DND-41 (cell line): ENCODE results near the gene MTPN.

Experiments
- ATAC-seq: fragments of 200-7000 bp; cut with Tn5 transposase; 3 replicates; pipeline ENCODE4 v1.9.1; 2021; ENCODE audit warnings: low read depth; ENCODE audit not compliant: insufficient read depth
- DNase-seq: peaks from one replicate; pipeline ENCODE4 v3.0.0-alpha.2; 2020
- H2AFZ ChIP-seq: 2 replicates; pipeline ENCODE4 v1.6.0; 2012; ENCODE audit warnings: low read depth, low read length
- H3K27ac ChIP-seq: 2 replicates; pipeline ENCODE4 v1.5.1; 2012; ENCODE audit warnings: low read length, inconsistent platforms
- H3K27me3 ChIP-seq: fragments of 200-600 bp; sonication (generic); 2 replicates; pipeline ENCODE4 v1.6.0; 2012; ENCODE audit warnings: low read length, mild to moderate bottlenecking, inconsistent platforms; ENCODE audit not compliant: insufficient read depth, poor library complexity
- H3K36me3 ChIP-seq: 2 replicates; pipeline ENCODE4 v1.5.1; 2012; ENCODE audit warnings: low read length, inconsistent platforms; ENCODE audit not compliant: insufficient read depth
- H3K4me1 ChIP-seq: 2 replicates; pipeline ENCODE4 v1.5.1; 2012; ENCODE audit warnings: mild to moderate bottlenecking, low read length; ENCODE audit not compliant: insufficient read depth
- H3K4me2 ChIP-seq: 2 replicates; pipeline ENCODE4 v1.6.0; 2012; ENCODE audit warnings: mild to moderate bottlenecking, moderate library complexity, low read length, inconsistent platforms; ENCODE audit not compliant: insufficient read depth
- H3K4me3 ChIP-seq, 2 experiments: fragments of 200-600 bp in 1 of 2; shearing (Covaris generic) in 1 of 2; 2 replicates each; pipeline ENCODE4 v1.5.1; 2012 to 2016; ENCODE audit warnings: inconsistent platforms in 2 of 2, low read length in 2 of 2, mild to moderate bottlenecking in 2 of 2, low read depth in 1 of 2, moderate library complexity in 1 of 2
- H3K79me2 ChIP-seq: 2 replicates; pipeline ENCODE4 v1.6.0; 2012; ENCODE audit warnings: low read length, inconsistent platforms; ENCODE audit not compliant: insufficient read depth
- H3K9ac ChIP-seq: 2 replicates; pipeline ENCODE4 v1.6.0; 2012; ENCODE audit warnings: low read depth, mild to moderate bottlenecking, inconsistent platforms, low read length, moderate library complexity
- H3K9me3 ChIP-seq: 2 replicates; pipeline ENCODE4 v1.5.1; 2012; ENCODE audit warnings: low read length, moderate library complexity, mild to moderate bottlenecking, inconsistent platforms; ENCODE audit not compliant: insufficient read depth, severe bottlenecking
- H4K20me1 ChIP-seq: 2 replicates; pipeline ENCODE4 v1.6.0; 2012; ENCODE audit warnings: low read length; ENCODE audit not compliant: insufficient read depth
- EZH2 ChIP-seq: IDR thresholded peaks from 3 replicates; pipeline ENCODE4 v1.6.1; 2012; ENCODE audit warnings: borderline replicate concordance, low read depth, mild to moderate bottlenecking, moderate library complexity, low read length, inconsistent platforms; ENCODE audit not compliant: severe bottlenecking
- TF ChIP-seq, protein P1 (sequence below): IDR thresholded peaks from 2 replicates; pipeline ENCODE4 v1.5.1; 2012; ENCODE audit warnings: borderline replicate concordance, low read length, moderate library complexity, mild to moderate bottlenecking; ENCODE audit not compliant: poor library complexity, severe bottlenecking; ENCODE audit errors: extremely low read depth

The MTPN gene

DNA sequence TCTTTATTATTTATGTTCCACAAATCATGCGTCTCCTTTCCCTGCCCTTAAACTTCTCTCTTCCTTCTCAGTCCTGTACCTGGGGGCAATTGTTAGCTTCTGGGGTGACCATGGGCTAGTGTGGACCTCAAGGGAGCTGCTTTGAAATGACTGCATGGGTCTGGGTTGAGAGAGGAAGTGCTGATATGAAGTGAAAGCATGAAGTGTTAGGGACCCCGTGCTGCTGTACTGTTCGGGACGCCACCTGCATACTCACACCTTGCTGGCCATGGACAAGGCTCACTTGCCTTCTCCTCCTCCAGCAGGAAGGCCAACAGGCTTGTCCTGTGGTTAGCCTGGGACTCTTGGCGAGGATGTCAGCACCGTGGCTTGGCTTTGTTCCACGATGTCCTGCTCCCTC lies 56.7 kb downstream of the MTPN start:
- H3K9me3 ChIP-seq: no peaks in the 10 kb centered on the region
- no peaks in the 10 kb centered on the region for H3K4me1 ChIP-seq
- 0 out of 2 replicates have a peak, but pooled peaks cover 3% of the 10 kb centered on the region for H4K20me1 ChIP-seq
- no peak for TF ChIP-seq EZH2
- TF ChIP-seq, protein P1, sequence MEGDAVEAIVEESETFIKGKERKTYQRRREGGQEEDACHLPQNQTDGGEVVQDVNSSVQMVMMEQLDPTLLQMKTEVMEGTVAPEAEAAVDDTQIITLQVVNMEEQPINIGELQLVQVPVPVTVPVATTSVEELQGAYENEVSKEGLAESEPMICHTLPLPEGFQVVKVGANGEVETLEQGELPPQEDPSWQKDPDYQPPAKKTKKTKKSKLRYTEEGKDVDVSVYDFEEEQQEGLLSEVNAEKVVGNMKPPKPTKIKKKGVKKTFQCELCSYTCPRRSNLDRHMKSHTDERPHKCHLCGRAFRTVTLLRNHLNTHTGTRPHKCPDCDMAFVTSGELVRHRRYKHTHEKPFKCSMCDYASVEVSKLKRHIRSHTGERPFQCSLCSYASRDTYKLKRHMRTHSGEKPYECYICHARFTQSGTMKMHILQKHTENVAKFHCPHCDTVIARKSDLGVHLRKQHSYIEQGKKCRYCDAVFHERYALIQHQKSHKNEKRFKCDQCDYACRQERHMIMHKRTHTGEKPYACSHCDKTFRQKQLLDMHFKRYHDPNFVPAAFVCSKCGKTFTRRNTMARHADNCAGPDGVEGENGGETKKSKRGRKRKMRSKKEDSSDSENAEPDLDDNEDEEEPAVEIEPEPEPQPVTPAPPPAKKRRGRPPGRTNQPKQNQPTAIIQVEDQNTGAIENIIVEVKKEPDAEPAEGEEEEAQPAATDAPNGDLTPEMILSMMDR: no peak
- no peak overlapping the region for H3K27ac ChIP-seq
- peaks cover 4% of the 10 kb centered on the region; the same call in 1 of the 2 replicates for H3K36me3 ChIP-seq
- no peak overlapping the region for H3K4me3 ChIP-seq
- no peak overlapping the region for H3K9ac ChIP-seq
- no peaks in the 10 kb centered on the region for H3K79me2 ChIP-seq
- no peaks in the 10 kb centered on the region for H3K27me3 ChIP-seq
- H3K4me2 ChIP-seq: no peak overlapping the region
- ATAC-seq (no peak), DNase-seq (no peak)
- no peak overlapping the region for H2AFZ ChIP-seq

DNA sequence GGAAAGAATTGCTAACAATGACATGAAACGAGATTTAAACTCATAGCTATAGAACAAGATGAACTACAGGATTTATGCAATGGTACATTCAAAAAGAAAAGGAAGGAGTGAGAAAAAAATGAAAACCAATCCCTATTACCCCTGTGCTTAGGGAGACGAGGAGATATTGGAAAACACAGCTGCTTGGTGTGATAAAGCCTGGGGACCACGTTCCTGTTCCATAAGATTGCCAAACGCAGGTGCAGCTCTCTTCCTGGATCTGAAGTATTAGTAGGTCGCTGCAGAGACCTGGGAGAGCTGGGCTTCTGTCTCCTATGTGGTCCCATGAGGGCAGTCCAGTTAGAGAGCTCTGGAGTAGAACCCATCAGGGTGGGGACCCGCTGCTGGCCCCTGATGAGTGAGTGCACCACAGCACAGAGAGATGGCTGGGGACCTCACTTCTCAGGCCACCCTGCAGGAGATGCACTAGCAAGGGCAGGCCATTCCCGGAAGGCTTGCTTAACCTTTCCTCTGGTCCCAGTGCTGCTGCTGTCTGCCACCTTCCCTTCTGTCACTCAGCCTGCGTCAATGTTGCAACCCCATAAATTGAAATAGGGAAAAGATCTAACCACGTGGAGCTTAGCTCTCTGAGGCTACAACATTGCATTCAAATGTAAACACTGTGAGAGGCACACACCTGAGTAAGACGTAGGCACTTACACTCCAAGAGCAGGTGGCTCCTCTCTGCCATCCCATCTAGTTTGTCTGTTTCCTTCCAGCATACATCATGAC lies 57.9 kb downstream of the MTPN start:
- TF ChIP-seq, protein P1: no peak
- no peak for TF ChIP-seq EZH2
- 0 out of 2 replicates have a peak, but pooled peaks cover 3% of the 10 kb centered on the region for H4K20me1 ChIP-seq
- H3K4me3 ChIP-seq: no peak overlapping the region
- no peak overlapping the region for H2AFZ ChIP-seq
- no peak overlapping the region for H3K4me2 ChIP-seq
- H3K79me2 ChIP-seq: no peaks in the 10 kb centered on the region
- H3K36me3 ChIP-seq: peaks cover 4% of the 10 kb centered on the region; the same call in 1 of the 2 replicates
- ATAC-seq (no peak), DNase-seq (no peak)
- H3K9ac ChIP-seq: no peak overlapping the region
- H3K4me1 ChIP-seq: no peaks in the 10 kb centered on the region
- H3K27ac ChIP-seq: no peak overlapping the region
- no peaks in the 10 kb centered on the region for H3K27me3 ChIP-seq
- H3K9me3 ChIP-seq: no peaks in the 10 kb centered on the region

DNA sequence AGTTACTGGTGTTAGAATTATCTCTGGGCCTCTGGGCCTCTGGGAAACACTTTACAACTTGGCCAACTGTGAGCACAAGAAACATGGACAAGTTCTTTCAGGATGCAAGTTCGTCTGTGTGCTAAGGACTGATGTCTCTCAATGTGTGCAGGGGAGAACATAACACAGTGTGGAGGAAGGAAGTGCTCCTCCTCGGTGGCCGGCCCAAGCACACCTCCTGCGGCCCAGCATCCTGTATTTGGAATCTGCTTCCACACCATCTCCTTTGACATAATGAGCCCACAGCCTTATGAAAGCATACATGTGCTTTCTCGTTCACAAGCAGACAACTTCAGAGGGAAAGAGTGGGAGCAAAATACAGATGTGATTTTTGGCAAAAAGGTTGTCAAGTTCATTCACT lies 59.0 kb downstream of the MTPN start:
- DNase-seq (no peak), ATAC-seq (no peak)
- no peak overlapping the region for H2AFZ ChIP-seq
- no peak overlapping the region for H3K9ac ChIP-seq
- no peak overlapping the region for H3K4me3 ChIP-seq
- H3K27me3 ChIP-seq: no peaks in the 10 kb centered on the region
- TF ChIP-seq EZH2: no peak
- TF ChIP-seq, protein P1: no peak
- H3K9me3 ChIP-seq: no peaks in the 10 kb centered on the region
- H3K27ac ChIP-seq: no peak overlapping the region
- H3K4me2 ChIP-seq: no peak overlapping the region
- peaks cover 4% of the 10 kb centered on the region; the same call in 1 of the 2 replicates for H3K36me3 ChIP-seq
- H3K79me2 ChIP-seq: no peaks in the 10 kb centered on the region
- H3K4me1 ChIP-seq: no peaks in the 10 kb centered on the region
- no peaks in the 10 kb centered on the region for H4K20me1 ChIP-seq
